CD4-positive, alpha-beta memory T cell (primary cell): Measurements from ENCODE around the gene DMAP1. TPM values are rescaled to one million over a fixed set of nuclear protein-coding genes. Genes with fewer than 3 reads are reported as not detected.

Experiments used
- CTCF ChIA-PET: fragments of 350-600 bp; sonication (Branson Sonifier 250); formaldehyde crosslinking; loops from one replicate; lab custom pipeline; 2021; ENCODE audit warnings: inconsistent platforms; ENCODE audit not compliant: partially characterized antibody; lab: Charles Lee
- POLR2A ChIA-PET: fragments of 350-600 bp; sonication (Branson Sonifier 250); formaldehyde crosslinking; loops from one replicate; lab custom pipeline; 2021; ENCODE audit not compliant: partially characterized antibody; lab: Charles Lee
- DNase-seq, 5 donors: peaks; one replicate each; pipeline versions ENCODE4 v3.0.0 to v3.0.0-alpha.2; 2020 to 2022; ENCODE audit warnings: mixed read lengths in 1 of 5
- H3K27ac ChIP-seq: one replicate; pipeline ENCODE4 v1.7.0; 2013; ENCODE audit warnings: low read depth, low read length
- H3K27me3 ChIP-seq: 2 replicates; pipeline ENCODE4 v1.7.0; 2013; ENCODE audit warnings: mild to moderate bottlenecking, low read length, moderate library complexity; ENCODE audit not compliant: insufficient read depth
- H3K36me3 ChIP-seq: 2 replicates; pipeline ENCODE4 v1.7.0; 2013; ENCODE audit warnings: mild to moderate bottlenecking, low read length, moderate library complexity; ENCODE audit not compliant: insufficient read depth
- H3K4me1 ChIP-seq: 2 replicates; pipeline ENCODE4 v1.7.0; 2013; ENCODE audit warnings: mild to moderate bottlenecking, low read length, moderate library complexity; ENCODE audit not compliant: insufficient read depth
- H3K4me3 ChIP-seq, 2 donors: one replicate each; pipeline ENCODE4 v1.7.0; 2013; ENCODE audit warnings: low read length in 2 of 2, mild to moderate bottlenecking in 1 of 2
- H3K9me3 ChIP-seq, 2 donors: one replicate each; pipeline ENCODE4 v1.7.0; 2013; ENCODE audit warnings: low read length in 2 of 2, control low read depth in 1 of 2; ENCODE audit not compliant: control insufficient read depth in 1 of 2
- H3K27ac Mint-ChIP-seq, 7 donors: one replicate each; pipeline ENCODE4 v1.8.0; 2020 to 2021; ENCODE audit warnings: mixed read lengths in 7 of 7, mild to moderate bottlenecking in 6 of 7, inconsistent platforms in 3 of 7, moderate library complexity in 3 of 7
- H3K27me3 Mint-ChIP-seq, 2 donors: one replicate each; pipeline ENCODE4 v1.8.0; 2020 to 2021; ENCODE audit warnings: mixed read lengths in 2 of 2
- H3K36me3 Mint-ChIP-seq, 2 donors: one replicate each; pipeline ENCODE4 v1.8.0; 2020 to 2021; ENCODE audit warnings: mixed read lengths in 2 of 2, inconsistent platforms in 1 of 2, mild to moderate bottlenecking in 1 of 2
- H3K4me1 Mint-ChIP-seq, 4 donors: one replicate each; pipeline ENCODE4 v1.8.0; 2020 to 2021; ENCODE audit warnings: mixed read lengths in 4 of 4, mild to moderate bottlenecking in 1 of 4
- H3K4me3 Mint-ChIP-seq, 8 donors: one replicate each; pipeline ENCODE4 v1.8.0; 2020 to 2021; ENCODE audit warnings: mixed read lengths in 8 of 8, mild to moderate bottlenecking in 7 of 8, moderate library complexity in 6 of 8, inconsistent platforms in 3 of 8
- H3K9me3 Mint-ChIP-seq, 8 donors: one replicate each; pipeline ENCODE4 v1.8.0; 2020 to 2021; ENCODE audit warnings: mixed read lengths in 8 of 8, mild to moderate bottlenecking in 5 of 8, inconsistent platforms in 3 of 8, moderate library complexity in 1 of 8
- intact Hi-C: fragments of 100-400 bp; cut with micrococcal nuclease; formaldehyde crosslinking; loops from one replicate; pipeline ENCODE4 v1.15.1; 2023
- polyA plus RNA-seq, 2 donors: library from polyadenylated mRNA; unstranded; fragments of 300-500 nt; fragmentation: Illumina TruSeq; gene quantifications; one replicate each; pipeline ENCODE4 v1.2.3, GENCODE V29; 2021
- total RNA-seq, 2 experiments: library from RNA; stranded (reverse); gene quantifications; one replicate each; pipeline ENCODE4 v1.2.3, GENCODE V29; 2021

DMAP1 gene
- total and polyA plus RNA-seq, 4 experiments from 2014 or later, result 33.1 to 82.6 (median 62.3) TPM

- H3K9me3 ChIP-seq, result no peaks in the 10 kb centered on the region
- peaks cover 4 to 21% (median 9%) of the 10 kb centered on the region in 4 donors for H3K4me1 Mint-ChIP-seq
- H3K4me3 Mint-ChIP-seq, result no peak overlapping the region
- no peaks in the 10 kb centered on the region for H3K36me3 ChIP-seq
- peak overlapping the region in 3 of 7 donors; percentile 38 to 57 (median 44) for H3K27ac Mint-ChIP-seq
- H3K4me3 ChIP-seq, result no peak overlapping the region
- no peak for DNase-seq
- H3K36me3 Mint-ChIP-seq, result peaks cover 6 to 16% of the 10 kb centered on the region in 2 donors
- intact Hi-C loops, result no loop called here
- H3K9me3 Mint-ChIP-seq, result peaks cover 0 to 4% (median 0%) of the 10 kb centered on the region in 8 donors
- ChIA-PET CTCF (interaction anchor here (1.0 to 1.6 kb wide), 2 partner anchors 9 kb away, joined by 3 to 6 read pairs; no protein-coding TSS in a partner anchor), POLR2A (no interaction called here)
- no peak overlapping the region for H3K27ac ChIP-seq
- H3K4me1 ChIP-seq, result no peaks in the 10 kb centered on the region
- H3K27me3 Mint-ChIP-seq, result no peaks in the 10 kb centered on the region
- no peaks in the 10 kb centered on the region for H3K27me3 ChIP-seq
Observed at GRCh38 chr1:44227211-44227610, 13.9 kb downstream of the DMAP1 start.

DNA sequence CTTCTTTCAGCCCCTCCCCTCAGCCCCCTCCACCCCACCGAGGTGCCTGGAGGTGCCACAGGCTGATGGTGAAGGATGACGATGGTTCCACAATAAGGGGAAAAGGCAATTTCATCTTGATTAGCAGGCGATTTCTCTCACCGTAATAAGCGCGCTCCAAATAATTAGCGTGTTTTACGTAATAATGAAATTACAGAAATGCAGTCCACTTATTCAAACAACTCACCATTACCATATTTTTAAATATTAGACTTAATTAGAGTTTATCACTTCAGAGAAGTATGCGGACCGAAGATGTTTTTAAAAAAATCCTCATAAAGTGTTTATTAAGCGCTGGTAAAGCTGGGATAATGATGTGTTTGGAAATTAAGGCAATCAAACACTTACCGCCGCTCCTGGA lies 14.9 kb downstream of the DMAP1 start:
- no peak overlapping the region for H3K27ac Mint-ChIP-seq
- POLR2A ChIA-PET, result no interaction called here
- intact Hi-C loops, result no loop called here

GRCh38 chr1:44229435-44230167 lies 16.3 kb downstream of the DMAP1 start:
- ChIA-PET POLR2A (no interaction called here), CTCF (no interaction called here)
- H3K4me1 Mint-ChIP-seq, result peaks cover 0 to under 1% (median 0%) of the 10 kb centered on the region in 4 donors
- H3K36me3 Mint-ChIP-seq, result peaks cover 13 to 30% of the 10 kb centered on the region in 2 donors
- Histone ChIP-seq H3K36me3 (no peaks in the 10 kb centered on the region), H3K27ac (no peak overlapping the region), H3K27me3 (no peaks in the 10 kb centered on the region), H3K9me3 (no peaks in the 10 kb centered on the region), H3K4me1 (no peaks in the 10 kb centered on the region), H3K4me3 (no peak overlapping the region)
- intact Hi-C loops, result no loop called here
- H3K27ac Mint-ChIP-seq, result no peak overlapping the region
- peaks cover 0 to 4% (median 1%) of the 10 kb centered on the region in 8 donors for H3K9me3 Mint-ChIP-seq
- H3K27me3 Mint-ChIP-seq, result no peaks in the 10 kb centered on the region
- no peak overlapping the region for H3K4me3 Mint-ChIP-seq
- no peak for DNase-seq

More for the DNA sequence above, 14.9 kb downstream of the DMAP1 start:
- H3K4me1 Mint-ChIP-seq, result peaks cover 0 to 15% (median 9%) of the 10 kb centered on the region in 4 donors
- H3K9me3 ChIP-seq, result no peaks in the 10 kb centered on the region
- DNase-seq, result no peak
- no peaks in the 10 kb centered on the region for H3K27me3 Mint-ChIP-seq
- H3K4me3 ChIP-seq, result no peak overlapping the region
- H3K27ac ChIP-seq, result no peak overlapping the region
- H3K9me3 Mint-ChIP-seq, result peaks cover 0 to 4% (median 0%) of the 10 kb centered on the region in 8 donors
- no peaks in the 10 kb centered on the region for H3K4me1 ChIP-seq
- no peaks in the 10 kb centered on the region for H3K36me3 ChIP-seq
- peaks cover 13 to 25% of the 10 kb centered on the region in 2 donors for H3K36me3 Mint-ChIP-seq
- CTCF ChIA-PET, result interaction anchor here (1.0 kb wide), 1 partner anchor 10 kb away, joined by 3 read pairs; no protein-coding TSS in a partner anchor
- H3K27me3 ChIP-seq, result no peaks in the 10 kb centered on the region
- H3K4me3 Mint-ChIP-seq, result no peak overlapping the region

GRCh38 chr1:44230796-44231195 lies 17.5 kb downstream of the DMAP1 start:
- ChIA-PET CTCF (no interaction called here), POLR2A (no interaction called here)
- DNase-seq, result no peak
- Mint-ChIP-seq H3K4me3 (no peak overlapping the region), H3K4me1 (no peaks in the 10 kb centered on the region), H3K27me3 (no peaks in the 10 kb centered on the region), H3K36me3 (peaks cover 13 to 35% of the 10 kb centered on the region in 2 donors), H3K27ac (peak overlapping the region in 3 of 7 donors; percentile 24 to 37 (median 29)), H3K9me3 (peaks cover 0 to 4% (median 1%) of the 10 kb centered on the region in 8 donors)
- H3K27me3 ChIP-seq, result no peaks in the 10 kb centered on the region
- no peaks in the 10 kb centered on the region for H3K4me1 ChIP-seq
- H3K36me3 ChIP-seq, result no peaks in the 10 kb centered on the region
- H3K4me3 ChIP-seq, result no peak overlapping the region
- no peak overlapping the region for H3K27ac ChIP-seq
- intact Hi-C loops, result no loop called here
- no peaks in the 10 kb centered on the region for H3K9me3 ChIP-seq

DNA sequence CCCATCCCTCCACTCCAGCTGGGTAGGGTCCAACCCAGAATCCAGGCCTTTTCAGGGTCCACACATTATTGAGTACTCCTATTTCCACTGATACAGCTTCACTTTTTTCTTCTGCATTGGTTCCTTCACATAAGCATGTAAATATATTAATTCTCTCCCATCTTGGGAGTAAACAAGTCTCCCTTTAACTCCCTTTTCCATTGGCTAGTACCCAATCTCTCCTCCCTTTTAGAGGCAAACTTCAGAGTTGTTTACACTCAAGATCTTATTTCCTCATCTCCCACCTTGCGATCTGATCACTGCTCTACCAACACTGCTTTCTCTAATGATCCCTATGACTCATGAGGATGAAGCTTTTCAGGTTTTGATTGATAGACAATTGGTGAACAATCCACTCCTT lies 20.3 kb downstream of the DMAP1 start:
- Histone ChIP-seq H3K36me3 (no peaks in the 10 kb centered on the region), H3K4me3 (no peak overlapping the region), H3K27ac (no peak overlapping the region), H3K4me1 (no peaks in the 10 kb centered on the region), H3K27me3 (no peaks in the 10 kb centered on the region), H3K9me3 (no peaks in the 10 kb centered on the region)
- Mint-ChIP-seq H3K36me3 (peaks cover 13 to 33% of the 10 kb centered on the region in 2 donors), H3K27me3 (no peaks in the 10 kb centered on the region), H3K9me3 (peaks cover 0 to 2% (median 0%) of the 10 kb centered on the region in 8 donors), H3K4me3 (no peak overlapping the region), H3K4me1 (no peaks in the 10 kb centered on the region), H3K27ac (peak overlapping the region in 1 of 7 donors; percentile 8)
- CTCF ChIA-PET, result interaction anchor here (1.5 to 3.3 kb wide), 2 partner anchors 14 to 16 kb away, joined by 4 to 12 read pairs; no protein-coding TSS in a partner anchor
- intact Hi-C loops, result no loop called here
- POLR2A ChIA-PET, result no interaction called here
- DNase-seq, result no peak

DNA sequence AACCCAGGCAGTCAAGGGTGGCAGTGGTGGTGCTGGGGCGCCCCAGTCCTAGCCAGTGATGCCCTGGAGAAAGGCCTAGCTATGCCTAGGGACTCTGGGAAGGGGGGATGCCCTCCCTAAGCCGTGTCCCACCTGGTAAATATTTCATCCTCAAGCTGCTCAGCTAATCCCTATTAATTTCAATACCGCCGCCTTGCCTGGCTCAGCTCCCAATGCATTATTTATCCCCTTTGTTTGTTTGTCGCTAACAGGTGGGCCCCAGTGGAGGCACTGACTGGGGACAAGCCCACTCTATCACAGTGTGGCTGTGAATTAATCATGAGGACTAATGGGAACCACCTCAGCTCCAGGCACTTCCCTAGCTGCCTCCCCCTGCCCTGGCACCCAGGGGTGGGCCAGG lies 22.5 kb downstream of the DMAP1 start:
- Mint-ChIP-seq H3K9me3 (peaks cover 0 to 2% (median 0%) of the 10 kb centered on the region in 8 donors), H3K4me3 (no peak overlapping the region), H3K4me1 (peaks cover 0 to 3% (median 0%) of the 10 kb centered on the region in 4 donors), H3K27me3 (no peaks in the 10 kb centered on the region), H3K36me3 (peaks cover 15 to 29% of the 10 kb centered on the region in 2 donors), H3K27ac (peak overlapping the region in 1 of 7 donors; percentile 38)
- no peak for DNase-seq
- no peaks in the 10 kb centered on the region for H3K4me1 ChIP-seq
- ChIA-PET POLR2A (no interaction called here), CTCF (interaction anchor here (4.0 kb wide), 1 partner anchor 18 kb away, joined by 22 read pairs; no protein-coding TSS in a partner anchor)
- H3K27me3 ChIP-seq, result no peaks in the 10 kb centered on the region
- no peak overlapping the region for H3K27ac ChIP-seq
- intact Hi-C loops, result no loop called here
- no peaks in the 10 kb centered on the region for H3K36me3 ChIP-seq
- H3K4me3 ChIP-seq, result no peak overlapping the region
- no peaks in the 10 kb centered on the region for H3K9me3 ChIP-seq

- Mint-ChIP-seq H3K4me3 (no peak overlapping the region), H3K36me3 (peaks cover 17 to 27% of the 10 kb centered on the region in 2 donors), H3K9me3 (peaks cover 0 to 2% (median 0%) of the 10 kb centered on the region in 8 donors), H3K27ac (peak overlapping the region in 1 of 7 donors; percentile 46), H3K4me1 (peaks cover 0 to 5% (median 2%) of the 10 kb centered on the region in 4 donors), H3K27me3 (no peaks in the 10 kb centered on the region)
- ChIA-PET CTCF (interaction anchor here (4.0 kb wide), 1 partner anchor 19 kb away, joined by 22 read pairs; no protein-coding TSS in a partner anchor), POLR2A (no interaction called here)
- H3K4me1 ChIP-seq, result no peaks in the 10 kb centered on the region
- H3K27ac ChIP-seq, result no peak overlapping the region
- DNase-seq, result no peak
- no peaks in the 10 kb centered on the region for H3K9me3 ChIP-seq
- H3K27me3 ChIP-seq, result no peaks in the 10 kb centered on the region
- H3K4me3 ChIP-seq, result no peak overlapping the region
- intact Hi-C loops, result no loop called here
- no peaks in the 10 kb centered on the region for H3K36me3 ChIP-seq
Observed at GRCh38 chr1:44236490-44237272, 23.4 kb downstream of the DMAP1 start.
